GM11168 (cell line): ENCODE measurements around the gene PLD6.
"Not testable (repeated sequence)": the region's sequence is repeated elsewhere in the genome, so short reads cannot be mapped to it uniquely, and the experiment has no call there.

Experiments
- in situ Hi-C: fragments of 300-500 bp; cut with MboI; formaldehyde crosslinking; loops from one replicate; pipeline ENCODE4 v1.12.0; 2022; ENCODE audit warnings: low sequenced_read_pairs; ENCODE audit not compliant: unreplicated experiment

The PLD6 gene

DNA sequence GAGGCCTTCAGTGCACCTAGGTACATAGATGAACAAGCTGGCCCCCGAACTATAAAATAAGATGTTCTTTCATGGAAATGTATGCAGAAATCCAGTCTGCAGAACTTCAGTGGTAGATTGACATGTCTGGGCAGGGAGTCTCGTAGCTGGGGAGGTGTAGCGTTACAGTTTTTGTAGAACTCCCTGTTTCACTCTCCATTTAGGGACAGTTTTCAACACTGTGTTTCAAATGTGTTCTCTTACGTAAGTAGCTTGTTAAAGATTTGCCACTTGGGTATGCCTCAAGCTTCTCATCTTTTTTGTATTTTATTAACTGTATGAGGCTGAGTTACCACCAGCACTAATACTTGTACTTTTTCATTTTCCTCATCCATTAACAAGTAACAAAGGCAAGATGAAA, 46.6 kb downstream of the PLD6 start:
- in situ Hi-C loops: no loop called here

DNA sequence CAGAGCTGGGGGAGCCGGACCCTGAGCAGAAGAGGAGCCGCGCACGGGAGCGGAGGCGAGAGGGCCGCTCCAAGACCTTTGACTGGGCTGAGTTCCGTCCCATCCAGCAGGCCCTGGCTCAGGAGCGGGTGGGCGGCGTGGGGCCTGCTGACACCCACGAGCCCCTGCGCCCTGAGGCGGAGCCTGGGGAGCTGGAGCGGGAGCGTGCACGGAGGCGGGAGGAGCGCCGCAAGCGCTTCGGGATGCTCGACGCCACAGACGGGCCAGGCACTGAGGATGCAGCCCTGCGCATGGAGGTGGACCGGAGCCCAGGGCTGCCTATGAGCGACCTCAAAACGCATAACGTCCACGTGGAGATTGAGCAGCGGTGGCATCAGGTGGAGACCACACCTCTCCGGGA, 47.6 kb downstream of the PLD6 start:
- in situ Hi-C loops: not testable (repeated sequence)

DNA sequence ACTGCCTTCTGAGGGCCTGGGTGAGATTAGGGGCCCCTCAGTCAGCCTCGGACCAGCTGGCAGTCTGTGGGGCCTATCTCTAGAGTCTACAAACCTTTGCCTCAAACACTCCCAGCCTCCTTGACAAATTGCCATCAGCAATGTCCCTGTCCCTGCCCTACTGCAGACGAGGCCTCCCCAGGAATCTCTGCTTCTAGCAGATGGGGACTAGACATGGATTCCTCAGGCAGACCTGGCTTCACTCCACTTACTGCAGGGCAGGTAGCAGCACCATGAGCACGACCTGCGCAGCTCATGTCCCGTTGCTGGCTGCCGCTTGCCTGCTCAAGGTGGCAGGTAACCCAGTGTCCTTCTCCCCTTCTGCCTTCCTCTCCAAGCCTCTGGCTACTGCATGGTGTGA, 49.1 kb downstream of the PLD6 start:
- in situ Hi-C loops: no loop called here

DNA sequence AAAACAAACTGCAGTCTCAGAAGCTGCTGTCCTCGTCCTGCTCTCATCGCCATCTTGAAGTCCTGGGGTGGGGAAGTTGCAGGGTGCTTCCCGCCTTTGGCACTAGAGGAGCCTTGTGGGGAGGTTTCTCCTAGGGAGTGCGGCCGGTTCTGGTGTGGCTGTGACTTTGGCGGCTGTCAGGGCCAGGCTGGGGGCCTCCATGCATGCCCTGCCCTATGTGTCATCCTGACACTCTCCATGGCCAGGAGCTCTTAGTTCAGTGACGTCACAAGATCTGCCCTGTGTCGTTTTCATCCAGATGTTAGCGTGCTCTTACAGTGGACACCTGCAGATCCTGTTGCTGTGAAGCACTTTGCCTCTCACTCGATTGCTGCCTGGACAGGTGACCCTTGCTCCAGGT, 49.6 kb downstream of the PLD6 start:
- in situ Hi-C loops: no loop called here

DNA sequence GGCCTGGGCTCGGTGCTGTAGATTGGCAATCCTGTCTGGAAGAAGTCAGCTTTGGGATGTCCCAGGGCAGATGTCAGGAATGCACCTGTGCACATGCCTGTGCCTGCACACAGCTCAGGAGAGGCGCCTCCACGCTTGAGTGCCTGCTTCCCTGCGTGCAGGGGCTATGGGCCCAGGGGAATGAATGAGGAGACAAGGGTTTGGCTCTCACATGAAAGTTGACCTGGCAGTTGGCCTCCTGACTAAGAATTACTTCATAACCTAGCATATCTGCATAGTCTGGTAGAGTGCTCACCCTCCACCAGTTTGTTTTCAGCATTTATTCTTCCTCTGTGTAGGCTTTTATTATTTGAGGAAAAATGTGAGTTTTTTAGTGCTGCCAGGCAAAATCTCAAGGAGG, 50.0 kb downstream of the PLD6 start:
- in situ Hi-C loops: no loop called here

DNA sequence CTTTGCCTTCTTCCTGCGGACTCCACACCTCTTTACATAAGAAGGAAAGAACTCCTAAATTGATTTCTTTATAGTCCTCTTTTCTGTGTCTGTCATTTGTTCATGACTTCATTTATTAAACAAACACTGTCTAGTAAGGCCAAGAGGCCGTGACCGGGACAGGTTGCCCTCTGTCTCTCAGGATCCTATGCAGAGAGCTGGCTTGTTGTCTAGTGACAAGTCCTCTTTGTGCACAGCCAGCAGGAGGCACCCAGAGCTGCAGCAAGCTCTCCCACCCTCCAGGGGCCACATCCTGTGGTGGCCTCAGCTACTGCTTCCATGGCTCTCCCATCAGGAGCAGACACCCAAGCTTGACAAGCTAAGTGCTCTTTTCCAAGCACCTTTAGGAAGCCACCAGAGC, 50.6 kb downstream of the PLD6 start:
- in situ Hi-C loops: no loop called here

DNA sequence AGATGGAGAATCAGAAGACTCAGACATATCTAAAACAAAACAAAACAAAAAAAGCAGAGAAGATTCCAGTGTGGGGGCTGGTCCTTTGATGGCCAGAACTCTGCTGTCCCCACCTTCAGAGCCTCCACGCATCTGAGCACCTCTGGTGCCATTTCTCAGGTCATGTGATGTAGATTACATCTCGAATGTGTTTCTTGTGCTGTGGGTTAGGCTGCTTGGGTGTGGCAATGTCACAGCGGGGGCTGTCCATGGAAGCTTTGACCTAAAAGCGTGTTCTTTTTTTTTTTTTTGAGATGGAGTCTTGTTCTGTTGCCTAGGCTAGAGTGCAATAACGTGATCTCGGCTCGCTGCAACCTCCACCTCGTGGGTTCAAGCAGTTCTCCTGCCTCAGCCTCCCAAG, 51.2 kb downstream of the PLD6 start:
- in situ Hi-C loops: no loop called here

DNA sequence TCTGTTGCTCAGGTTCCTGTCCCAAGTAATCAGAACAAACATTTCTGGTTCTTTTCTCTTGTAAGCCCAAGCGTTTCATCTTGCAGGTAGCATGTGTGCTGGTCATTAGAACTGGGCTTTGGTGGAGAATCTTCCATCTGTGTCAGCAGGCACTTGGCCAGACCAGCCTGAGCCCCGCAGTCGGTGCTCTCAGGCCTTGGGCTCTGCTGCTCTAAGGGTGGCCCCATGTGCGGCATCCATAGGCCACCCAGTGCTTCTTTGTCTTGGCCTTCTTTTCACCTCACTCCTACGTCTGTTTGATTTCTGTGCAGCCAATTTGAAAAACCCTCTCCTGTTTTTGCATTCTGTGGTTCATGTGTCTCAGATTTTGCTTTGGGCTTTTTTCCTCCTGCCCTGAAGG, 51.6 kb downstream of the PLD6 start:
- in situ Hi-C loops: no loop called here

DNA sequence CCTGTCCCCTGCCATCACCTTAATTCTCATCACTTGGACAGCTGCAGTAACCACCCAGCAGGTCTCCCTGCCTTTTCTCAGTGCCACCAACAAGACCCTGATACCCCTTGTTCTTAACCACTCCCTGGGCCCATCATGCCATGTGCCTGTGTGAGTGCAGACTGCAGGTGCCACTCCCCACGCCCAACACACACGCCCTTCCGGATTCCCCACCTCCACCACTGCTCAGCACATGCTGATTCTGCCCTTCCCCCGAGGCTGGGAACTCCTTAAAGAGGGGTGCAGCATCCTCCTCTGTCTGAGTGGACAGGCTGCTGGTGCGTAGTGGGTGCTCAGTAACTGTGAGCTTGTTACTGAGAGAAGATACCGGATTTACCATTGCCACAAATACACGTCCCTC, 52.4 kb downstream of the PLD6 start:
- in situ Hi-C loops: no loop called here

DNA sequence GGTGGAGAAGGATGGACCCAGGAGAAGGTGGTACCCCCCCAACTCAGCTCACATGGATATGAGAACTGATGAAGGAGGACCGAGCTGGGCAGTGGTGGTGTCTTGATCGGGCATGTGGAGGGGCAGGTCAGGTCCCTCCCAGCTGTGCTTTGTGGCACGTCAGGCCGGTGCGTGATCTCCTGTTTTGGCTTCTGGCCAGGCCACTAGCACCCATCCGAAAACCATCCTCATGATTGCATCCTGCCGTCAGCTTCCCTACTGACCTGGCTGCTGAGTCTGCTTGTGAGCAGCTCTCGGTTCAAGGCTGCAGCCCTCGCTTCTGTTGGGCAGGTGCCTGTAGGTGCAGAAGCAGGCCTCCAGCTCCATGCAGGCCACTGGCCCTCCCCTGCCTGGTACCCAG, 53.1 kb downstream of the PLD6 start:
- in situ Hi-C loops: no loop called here

DNA sequence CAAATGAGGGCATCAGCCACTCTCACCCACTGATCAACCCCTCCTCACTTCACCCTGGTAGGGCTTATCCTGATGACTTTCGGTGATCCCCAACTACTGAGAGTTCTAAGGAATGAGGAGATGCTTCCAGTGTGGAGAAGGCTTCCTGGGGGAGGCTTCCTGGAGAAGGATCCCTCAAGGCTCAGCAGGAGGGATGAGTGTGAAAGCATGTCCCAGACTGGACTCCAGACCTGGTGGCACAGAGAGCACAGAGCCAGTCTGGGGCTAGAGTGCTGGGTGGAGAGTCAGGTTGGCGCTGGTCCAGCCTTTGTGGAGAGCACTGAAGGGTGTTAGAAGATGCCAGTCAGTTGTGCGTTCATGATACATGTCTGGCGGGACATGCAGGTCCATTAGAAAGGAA, 53.7 kb downstream of the PLD6 start:
- in situ Hi-C loops: no loop called here

DNA sequence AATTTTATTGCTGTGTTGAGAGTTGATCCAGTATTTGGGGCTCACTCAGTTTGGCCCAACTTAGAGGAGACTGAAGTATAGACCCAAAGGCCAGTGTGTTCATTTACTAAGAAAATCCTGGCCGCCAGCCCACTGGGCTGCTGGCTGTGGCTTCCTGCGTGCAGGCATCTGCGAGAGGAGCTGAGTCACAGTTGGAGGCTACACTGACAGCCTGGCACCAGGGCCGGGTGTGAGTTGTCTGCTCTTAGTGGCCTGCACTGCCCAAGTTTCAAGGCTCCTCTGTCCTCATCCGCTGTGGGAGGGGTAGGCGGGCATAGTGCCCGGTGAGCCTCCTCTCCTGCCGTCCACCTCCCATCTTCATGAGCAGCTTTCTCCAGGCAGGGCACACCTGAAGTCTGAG, 54.2 kb downstream of the PLD6 start:
- in situ Hi-C loops: no loop called here

DNA sequence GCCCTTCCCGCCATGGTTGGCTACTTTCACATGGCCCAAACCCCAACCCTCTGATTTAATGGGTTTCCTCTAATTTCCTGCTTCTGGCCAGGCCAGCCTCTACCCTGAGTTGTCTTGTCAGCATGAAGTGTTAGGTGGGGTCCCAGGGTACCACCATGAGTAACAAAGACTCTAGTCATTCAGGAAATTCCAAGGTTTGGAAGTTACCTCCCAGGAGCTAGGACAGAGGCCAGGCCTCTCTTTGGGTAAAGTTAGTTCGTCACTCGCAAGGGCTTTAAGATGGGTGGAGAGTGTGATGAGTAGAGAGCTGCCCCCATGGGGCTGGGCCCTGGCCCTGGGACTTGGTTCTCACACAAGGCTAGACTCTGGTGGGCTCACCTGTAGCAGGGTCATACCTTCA, 54.6 kb downstream of the PLD6 start:
- in situ Hi-C loops: no loop called here

DNA sequence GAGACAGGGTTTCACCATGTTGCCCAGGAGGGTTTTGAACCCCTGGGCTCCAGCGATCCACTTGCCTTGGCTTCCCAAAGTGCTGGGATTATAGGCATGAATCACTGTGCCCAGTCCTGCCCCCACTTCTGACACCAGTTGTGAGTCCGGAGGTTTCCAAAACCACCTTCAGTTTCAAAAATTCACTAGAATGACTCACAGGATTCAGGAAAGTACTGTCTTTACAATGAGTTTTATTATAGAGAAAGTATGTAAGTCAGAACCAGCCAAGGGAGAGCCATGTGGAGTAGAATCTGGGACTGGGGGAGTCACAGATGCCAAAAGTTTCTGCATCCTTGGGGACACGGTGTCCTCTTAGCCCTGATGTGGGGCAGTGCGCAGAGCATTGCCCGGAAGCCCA, 55.1 kb downstream of the PLD6 start:
- in situ Hi-C loops: no loop called here
